GM21576 (cell line): ENCODE results near the gene ZDBF2.
"Not testable (repeated sequence)": the region's sequence is repeated elsewhere in the genome, so short reads cannot be mapped to it uniquely, and the experiment has no call there.

ENCODE experiments used
- ATAC-seq: cut with Tn5 transposase; IDR thresholded peaks from one replicate; pipeline ENCODE4 v1.9.1; 2021; ENCODE audit warnings: mild to moderate bottlenecking, moderate library complexity; ENCODE audit not compliant: unreplicated experiment

ZDBF2 gene

DNA sequence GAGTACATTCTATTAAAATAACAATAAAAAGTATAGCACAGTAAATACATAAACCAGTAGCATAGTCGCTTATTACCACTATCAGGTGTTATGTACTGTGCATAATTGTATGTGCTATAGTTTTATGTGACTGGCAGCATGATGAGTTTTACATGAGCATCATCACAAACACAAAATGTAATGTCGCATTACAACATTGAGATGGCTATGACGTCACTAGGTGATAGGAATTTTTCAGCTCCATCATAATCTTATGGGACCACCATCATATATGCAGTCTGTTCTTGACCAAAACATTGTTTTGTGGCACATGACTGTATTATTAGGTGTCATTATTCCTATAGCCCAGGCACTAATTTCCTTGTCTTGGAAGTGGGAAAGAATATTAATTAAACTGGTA, 48.6 kb downstream of the ZDBF2 start:
- ATAC-seq = no peak

DNA sequence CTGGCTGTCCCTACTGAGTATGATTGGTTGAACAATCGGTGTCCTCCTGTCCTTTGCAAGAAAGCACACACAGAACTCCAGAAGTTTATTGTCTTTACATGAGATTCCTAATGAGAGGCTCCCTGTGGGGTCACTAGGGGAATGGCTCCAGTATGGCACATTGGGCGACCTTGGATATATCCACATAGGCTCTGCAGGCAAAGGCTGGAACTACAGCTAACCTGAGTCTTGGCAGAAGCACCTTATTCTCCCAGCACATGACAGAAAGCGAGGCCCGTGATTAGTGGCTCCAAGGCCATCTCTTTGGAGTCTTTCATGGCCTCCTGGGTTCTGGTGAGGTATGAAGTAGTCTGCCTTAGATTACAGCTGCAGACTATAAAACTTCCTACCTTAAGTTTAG, 49.0 kb downstream of the ZDBF2 start:
- ATAC-seq = no peak

DNA sequence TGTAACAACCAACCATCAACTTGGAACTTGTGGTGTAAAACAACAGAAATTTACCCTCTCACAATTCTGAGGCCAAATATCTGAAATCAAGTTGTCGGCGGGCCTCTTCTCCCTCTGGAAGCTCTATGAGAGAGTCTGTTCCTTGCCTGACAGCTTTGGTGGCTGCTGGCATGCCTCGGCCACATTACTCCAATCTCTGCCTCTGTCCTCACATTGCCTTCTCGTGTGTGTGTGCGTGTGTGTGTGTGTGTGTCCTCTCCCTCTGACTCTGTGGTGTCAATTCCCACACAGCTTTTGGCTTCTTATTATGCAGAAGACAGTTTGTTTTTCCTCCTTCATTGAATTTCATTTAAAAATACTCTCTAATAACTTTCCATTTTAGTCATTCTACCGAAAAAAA, 50.4 kb downstream of the ZDBF2 start:
- ATAC-seq = no peak

DNA sequence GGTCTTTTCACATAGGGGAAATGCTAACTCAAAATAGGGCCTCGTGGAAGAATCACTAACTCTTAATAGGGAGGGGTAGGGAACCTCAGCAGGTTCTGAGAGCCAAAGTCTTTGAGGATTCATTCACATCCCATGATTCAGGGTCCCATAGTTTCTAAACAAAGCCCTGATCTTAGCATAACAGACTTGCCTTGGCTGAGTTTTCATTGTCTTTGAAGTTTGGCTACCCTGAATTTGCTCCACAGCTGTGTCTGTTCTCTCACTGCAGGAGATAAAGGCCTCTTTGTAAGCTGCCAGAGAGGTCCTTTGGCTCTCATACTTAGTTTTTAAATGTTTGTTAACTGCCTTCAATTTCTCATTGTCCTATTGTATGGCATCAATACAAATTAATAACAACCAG, 54.5 kb downstream of the ZDBF2 start:
- no peak for ATAC-seq

DNA sequence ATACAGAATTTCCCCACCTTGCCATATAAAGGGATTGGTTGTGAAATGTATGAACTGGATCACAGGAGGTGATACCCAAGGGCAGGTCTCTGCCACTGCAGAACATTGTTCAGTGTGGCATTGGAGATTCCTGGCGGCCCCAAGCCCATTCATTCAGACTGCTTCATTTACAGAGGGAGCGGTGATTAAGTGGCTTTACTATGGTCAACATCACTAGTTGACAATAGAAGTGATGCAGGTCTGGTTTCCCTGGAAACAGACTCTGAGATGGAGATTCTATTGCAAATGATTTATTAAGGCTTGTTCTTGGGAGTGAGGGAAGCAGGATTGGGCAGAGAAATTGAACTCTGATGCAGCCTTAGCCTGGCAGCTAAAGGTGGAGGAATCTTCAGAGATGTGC, 62.4 kb downstream of the ZDBF2 start:
- ATAC-seq = no peak

DNA sequence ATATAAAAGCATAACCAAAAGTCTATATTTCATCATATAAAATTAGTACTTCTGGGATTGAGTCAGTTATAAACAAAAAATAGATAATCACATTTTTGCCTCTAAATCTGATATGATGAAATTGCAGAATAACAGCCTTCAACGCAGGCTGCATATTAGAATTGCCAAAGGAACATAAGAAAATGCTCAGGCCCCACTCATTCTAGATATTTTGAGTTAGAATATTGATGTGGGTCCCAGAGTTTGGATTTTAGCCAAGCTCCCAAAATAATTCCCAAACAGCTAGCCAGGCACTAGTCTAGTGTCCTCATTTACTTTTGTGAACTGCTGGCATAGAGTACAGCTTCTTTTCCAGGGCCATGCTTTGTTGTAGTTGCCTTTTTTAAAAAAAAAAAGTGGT, 63.5 kb downstream of the ZDBF2 start:
- ATAC-seq = no peak

DNA sequence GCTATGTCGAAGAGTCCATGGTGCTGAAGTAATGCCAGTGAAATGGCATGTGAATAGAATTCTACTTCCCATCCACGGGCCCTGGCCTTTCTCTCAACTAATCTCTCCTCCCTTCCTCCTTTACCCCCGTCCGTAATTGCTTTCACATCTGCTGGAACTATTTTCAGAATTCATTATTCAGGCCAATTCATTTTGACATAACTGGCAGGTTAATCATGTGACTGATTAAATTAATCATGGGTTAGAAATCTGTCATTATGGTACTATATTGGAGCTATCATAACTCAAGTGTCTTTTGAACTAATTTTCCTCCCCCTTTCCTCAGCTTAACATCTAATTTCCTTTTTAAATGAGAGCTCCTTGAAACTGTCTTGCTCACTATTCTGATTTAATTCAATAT, 66.9 kb downstream of the ZDBF2 start:
- no peak for ATAC-seq

DNA sequence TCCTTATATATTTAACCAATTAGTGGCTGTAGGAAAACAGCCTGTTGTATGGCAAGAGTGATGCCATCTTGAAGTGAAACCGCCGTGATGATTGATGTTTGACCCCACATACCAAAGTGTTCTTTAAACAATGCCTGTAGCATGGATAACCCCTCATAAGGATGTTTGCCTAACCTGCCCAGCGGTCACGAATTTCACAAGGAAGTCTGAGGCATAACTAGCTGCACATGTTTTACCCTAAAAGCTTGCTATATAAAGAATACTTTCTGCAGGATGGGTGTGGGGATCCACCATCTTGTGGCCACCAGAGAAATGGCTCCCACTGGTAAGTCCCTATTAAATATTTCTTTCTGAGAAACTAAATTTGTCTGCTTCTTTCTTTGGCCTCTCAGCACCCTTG, 68.7 kb downstream of the ZDBF2 start:
- no peak for ATAC-seq

DNA sequence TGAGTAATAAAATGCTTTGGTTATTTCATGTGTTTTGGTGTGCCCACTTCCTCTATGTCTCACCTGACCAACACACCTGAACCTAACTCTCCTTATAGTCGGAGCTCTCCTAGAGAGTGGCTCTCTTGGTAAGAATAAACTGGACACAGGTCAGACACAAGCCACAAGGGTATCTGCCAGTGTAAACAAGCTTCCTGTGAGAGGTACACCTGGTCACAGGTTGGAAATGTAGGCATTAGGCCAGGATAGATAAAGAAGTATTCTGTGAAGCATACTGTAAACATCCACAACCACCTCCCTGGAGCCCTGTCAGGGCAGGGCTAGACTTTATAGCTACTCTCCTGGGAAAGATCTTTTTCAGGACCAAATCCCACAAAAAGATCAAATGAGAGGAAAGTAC, 69.4 kb downstream of the ZDBF2 start:
- ATAC-seq = no peak

DNA sequence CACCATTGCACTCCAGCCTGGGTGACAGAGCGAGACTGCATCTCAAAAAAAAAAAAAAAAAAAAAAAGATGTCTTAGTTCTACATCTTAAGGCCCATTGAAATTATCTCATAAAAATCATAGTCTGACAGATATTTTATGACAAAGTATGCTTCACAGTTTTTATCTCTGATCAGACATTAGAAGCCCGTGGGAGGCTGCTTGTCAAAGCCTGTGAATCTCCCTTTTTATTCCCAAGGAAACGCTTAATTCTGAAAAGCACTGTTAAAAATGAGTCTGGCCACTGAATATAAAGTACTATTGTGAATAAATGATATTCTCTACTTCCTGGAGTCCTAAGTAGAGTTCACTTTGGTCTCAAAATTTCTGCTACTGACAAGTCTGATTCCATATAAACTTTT, 71.1 kb downstream of the ZDBF2 start:
- ATAC-seq = no peak

DNA sequence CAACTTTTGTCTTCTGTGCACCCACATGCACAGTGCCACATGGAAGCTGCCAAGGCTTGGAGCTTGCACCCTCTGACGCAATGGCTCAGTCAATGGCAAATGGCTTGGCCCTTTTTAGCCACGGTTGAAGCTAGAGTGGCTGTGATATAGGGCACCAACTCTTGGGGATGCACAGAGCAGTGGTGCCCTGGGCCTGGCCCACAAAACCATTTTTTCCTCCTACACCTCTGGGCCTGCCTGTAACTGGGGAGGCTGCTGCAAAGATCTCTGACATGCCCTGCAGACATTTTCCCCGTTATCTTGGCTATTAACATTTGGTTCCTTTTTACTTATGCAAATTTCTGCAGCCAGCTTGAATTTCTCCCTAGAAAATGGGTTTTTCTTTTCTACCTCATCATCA, 74.9 kb downstream of the ZDBF2 start:
- no peak for ATAC-seq

DNA sequence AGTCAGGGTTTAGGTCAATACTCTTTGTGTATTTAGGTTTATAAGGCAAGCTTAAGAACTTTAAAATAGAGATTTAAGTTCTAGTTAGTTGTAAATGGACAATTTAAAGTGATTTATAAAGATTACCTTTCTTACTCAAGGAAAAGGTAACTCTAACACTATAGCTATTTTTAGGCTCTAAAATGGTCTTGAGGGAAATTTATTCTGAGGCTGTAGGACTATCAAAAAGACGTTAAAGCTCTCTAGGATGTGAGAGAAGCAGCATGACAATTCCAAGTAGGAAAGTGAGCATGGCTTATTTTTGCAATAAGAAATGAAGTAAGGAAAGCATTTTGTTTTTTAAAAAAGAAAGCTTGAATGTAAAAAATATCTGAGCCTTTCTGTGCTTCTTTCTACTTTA, 78.1 kb downstream of the ZDBF2 start:
- ATAC-seq = no peak

DNA sequence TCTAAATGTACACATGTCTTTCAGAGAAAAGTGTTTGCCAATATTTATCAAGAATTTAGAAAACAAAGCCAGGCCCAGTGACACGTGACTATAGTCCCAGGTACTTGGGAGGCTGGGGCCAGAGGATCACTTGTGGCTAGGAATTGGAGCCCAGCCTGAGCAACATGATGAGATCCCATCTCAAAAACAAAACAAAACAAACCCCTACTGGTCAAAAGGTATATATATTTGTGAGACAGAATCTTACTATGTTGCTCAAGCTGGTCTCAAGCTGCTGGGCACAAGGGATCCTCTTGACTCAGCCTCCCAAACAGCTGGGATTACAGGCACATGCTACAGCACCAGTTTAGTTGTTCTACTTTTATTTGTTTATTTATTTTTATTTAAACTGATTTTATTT, 79.2 kb downstream of the ZDBF2 start:
- ATAC-seq = peak; percentile 54

DNA sequence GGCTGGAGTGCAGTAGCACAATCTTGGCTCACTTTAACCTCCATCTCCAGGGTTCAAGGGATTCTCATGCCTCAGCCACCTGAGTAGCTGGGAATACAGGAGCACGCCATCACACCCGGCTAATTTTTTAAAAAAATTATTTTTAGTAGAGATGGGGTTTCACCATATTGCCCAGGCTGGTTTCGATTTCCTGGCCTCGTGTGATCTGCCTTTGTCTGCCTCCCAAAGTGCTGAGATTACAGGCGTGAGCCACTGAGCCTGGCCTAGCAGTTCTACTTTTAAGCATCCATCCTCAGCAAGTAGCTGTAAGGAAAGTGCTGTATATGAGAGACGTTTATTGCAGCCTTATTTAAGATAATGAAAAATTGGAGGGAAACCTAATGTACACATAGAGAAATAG, 79.7 kb downstream of the ZDBF2 start:
- ATAC-seq = peak; percentile 82

DNA sequence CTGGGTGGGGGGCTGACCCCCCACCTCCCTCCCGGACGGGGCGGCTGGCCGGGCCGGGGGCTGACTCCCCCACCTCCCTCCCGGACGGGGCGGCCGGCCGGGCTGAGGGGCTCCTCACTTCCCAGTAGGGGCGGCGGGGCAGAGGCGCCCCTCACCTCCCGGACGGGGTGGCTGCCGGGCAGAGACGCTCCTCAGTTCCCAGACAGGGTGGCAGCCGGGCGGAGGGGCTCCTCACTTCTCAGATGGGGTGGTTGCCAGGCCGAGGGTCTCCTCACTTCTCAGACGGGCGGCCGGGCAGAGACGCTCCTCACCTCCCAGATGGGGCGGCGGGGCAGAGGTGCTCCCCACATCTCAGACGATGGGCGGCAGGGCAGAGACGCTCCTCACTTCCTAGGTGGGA, 82.4 kb downstream of the ZDBF2 start:
- not testable (repeated sequence) for ATAC-seq

DNA sequence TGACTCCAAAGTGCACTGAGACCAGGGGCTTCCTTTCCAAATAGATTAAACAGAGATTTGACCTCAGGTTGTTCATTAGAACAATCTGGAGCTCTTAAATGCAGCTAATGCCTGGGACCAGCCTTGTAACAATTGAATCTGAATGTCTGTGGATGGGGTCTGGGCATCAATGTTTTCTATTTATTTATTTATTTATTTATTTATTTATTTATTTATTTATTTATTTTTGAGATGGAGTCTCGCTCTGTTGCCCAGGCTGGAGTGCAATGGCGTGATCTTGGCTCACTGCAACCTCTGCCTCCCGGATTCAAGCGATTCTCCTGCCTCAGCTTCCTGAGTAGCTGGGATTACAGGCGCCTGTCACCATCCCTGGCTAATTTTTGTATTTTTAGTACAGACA, 86.4 kb downstream of the ZDBF2 start:
- not testable (repeated sequence) for ATAC-seq

DNA sequence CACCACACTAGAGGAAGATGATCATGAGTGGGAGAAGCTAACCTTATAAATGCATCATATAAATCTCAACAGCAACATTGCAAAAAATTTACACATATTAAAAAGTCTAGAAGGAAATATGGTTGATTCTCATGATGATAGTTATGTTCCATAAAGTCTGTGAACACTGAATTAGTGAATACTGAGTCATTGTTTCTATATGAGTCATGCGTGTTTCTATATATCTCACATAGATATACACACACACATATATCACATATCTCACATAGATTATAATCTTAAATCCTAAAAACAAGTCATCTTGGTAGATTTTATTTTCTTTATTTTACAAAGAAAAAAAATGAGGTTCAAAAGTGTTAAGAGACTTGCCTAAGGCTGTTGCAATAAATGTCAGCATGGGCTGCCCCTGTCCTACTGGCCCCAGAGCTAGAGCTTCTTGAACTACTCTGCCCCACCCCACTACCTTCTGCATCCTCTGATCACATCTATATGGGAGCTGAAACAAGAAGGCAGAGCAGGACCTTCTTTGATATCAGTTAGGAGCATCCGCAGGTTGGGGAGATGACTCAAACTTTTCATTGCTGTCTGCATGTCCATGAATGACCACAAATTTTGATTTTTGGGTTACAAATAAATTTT, 87.1 kb downstream of the ZDBF2 start:
- ATAC-seq = peak; percentile 91
